K562 (cell line): Measurements from ENCODE around the gene DCLK1. TPM values are rescaled to one million over a fixed set of nuclear protein-coding genes. Genes with fewer than 3 reads are reported as not detected.

Source experiments
- CCAR2 ChIP-seq: fragments of 200-400 bp; formaldehyde crosslinking; IDR thresholded peaks from 2 replicates; pipeline ENCODE4 v1.6.1; 2017; ENCODE audit warnings: mild to moderate bottlenecking, low read depth, low read length
- E2F3 ChIP-seq: fragments of 250-450 bp; sonication (Bioruptor Pico); IDR thresholded peaks from 2 replicates; pipeline ENCODE4 v1.4.0; 2020; ENCODE audit warnings: mild to moderate bottlenecking
- ELF4 ChIP-seq: fragments of 450-650 bp; formaldehyde crosslinking; IDR thresholded peaks from 2 replicates; pipeline ENCODE4 v1.4.0; 2022; ENCODE audit warnings: missing genetic modification characterization
- ETV5 ChIP-seq: sonication (generic); formaldehyde crosslinking; IDR thresholded peaks from 2 replicates; pipeline ENCODE4 v1.4.0; 2020; ENCODE audit warnings: low read depth, mild to moderate bottlenecking, missing genetic modification reagents
- KLF6 ChIP-seq: fragments of 250-450 bp; sonication (Bioruptor Pico); IDR thresholded peaks from 2 replicates; pipeline ENCODE4 v1.4.0; 2020; ENCODE audit warnings: mild to moderate bottlenecking, moderate library complexity, borderline replicate concordance
- NEUROD1 ChIP-seq: fragments of 150-350 bp; IDR thresholded peaks from 2 replicates; pipeline ENCODE4 v1.6.1; 2014; ENCODE audit warnings: borderline replicate concordance, low read length, low read depth; ENCODE audit not compliant: partially characterized antibody
- RAD51 ChIP-seq: fragments of 450-650 bp; IDR thresholded peaks from 2 replicates; pipeline ENCODE4 v1.7.1; 2016; ENCODE audit warnings: low read depth, mild to moderate bottlenecking, borderline replicate concordance
- STAG1 ChIP-seq: sonication (generic); formaldehyde crosslinking; IDR thresholded peaks from 2 replicates; pipeline ENCODE4 v1.5.0; 2020; ENCODE audit warnings: missing genetic modification reagents, borderline replicate concordance
- WHSC1 ChIP-seq: IDR thresholded peaks from one replicate; pipeline ENCODE4 v1.6.1; 2012; ENCODE audit warnings: low read length, control low read depth, inconsistent platforms
- XRCC3 ChIP-seq: fragments of 450-650 bp; IDR thresholded peaks from 2 replicates; pipeline ENCODE4 v1.6.1; 2017; ENCODE audit warnings: mild to moderate bottlenecking, moderate library complexity
- ZBTB17 ChIP-seq: fragments of 450-650 bp; formaldehyde crosslinking; IDR thresholded peaks from 2 replicates; pipeline ENCODE4 v1.4.0; 2020; ENCODE audit warnings: mild to moderate bottlenecking
- ZFP1 ChIP-seq: fragments of 450-650 bp; formaldehyde crosslinking; IDR thresholded peaks from 2 replicates; pipeline ENCODE4 v1.4.0; 2020; ENCODE audit warnings: mild to moderate bottlenecking, mixed read lengths
- ZNF174 ChIP-seq: fragments of 250-450 bp; sonication (Bioruptor Pico); IDR thresholded peaks from 2 replicates; pipeline ENCODE4 v1.4.0; 2020; ENCODE audit warnings: mild to moderate bottlenecking
- ZNF253 ChIP-seq: fragments of 250-450 bp; sonication (Bioruptor Pico); conservative IDR thresholded peaks from 2 replicates; pipeline ENCODE4 v1.6.1; 2021; ENCODE audit warnings: mild to moderate bottlenecking
- ZNF274 ChIP-seq: IDR thresholded peaks from 2 replicates; pipeline ENCODE4 v1.6.1; 2011; ENCODE audit warnings: low read depth, mild to moderate bottlenecking, low read length, moderate library complexity, borderline replicate concordance
- ZNF311 ChIP-seq: fragments of 250-450 bp; sonication (Bioruptor Pico); IDR thresholded peaks from 2 replicates; pipeline ENCODE4 v1.4.0; 2020; ENCODE audit warnings: mild to moderate bottlenecking, moderate library complexity
- ZNF695 ChIP-seq: fragments of 450-650 bp; formaldehyde crosslinking; IDR thresholded peaks from 2 replicates; pipeline ENCODE4 v1.4.0; 2020; ENCODE audit warnings: mild to moderate bottlenecking, moderate library complexity
- polyA plus RNA-seq, 8 experiments: library from polyadenylated mRNA; depleted of rRNA in 4 of 8; stranded (reverse) in 5 of 8; unstranded in 3 of 8; fragments of >200 nt; fragmentation: Nextera tagmentation in 2 of 8; fragmentation: Illumina TruSeq in 1 of 8; extraction: Ambion mirVana in 2 of 8; extraction: Trizol in 1 of 8; gene quantifications; 2 replicates each; pipeline versions ENCODE4 v1.2.1 to v1.2.3, GENCODE V29; 2011 to 2014; ENCODE audit warnings: inconsistent platforms in 1 of 8, missing spikeins in 1 of 8
- total RNA-seq, 7 experiments: library from RNA; depleted of rRNA in 6 of 7; stranded (reverse); fragments of >200 nt in 6 of 7; fragmentation: Illumina TruSeq in 2 of 7; extraction: Trizol in 2 of 7; gene quantifications; 2 replicates each; pipeline versions ENCODE4 v1.2.1 to v1.2.3, GENCODE V29; 2011 to 2021; ENCODE audit warnings: low replicate concordance in 1 of 7
- TF ChIP-seq, protein P1 (sequence below): fragments of 250-450 bp; sonication (Bioruptor Pico); IDR thresholded peaks from 2 replicates; pipeline ENCODE4 v1.5.0; 2021; ENCODE audit warnings: mild to moderate bottlenecking, moderate library complexity
- TF ChIP-seq, protein P2 (sequence below), 2 experiments: fragments of 200-800 bp in 1 of 2; sonication (Bioruptor generic) in 1 of 2; sonication (generic) in 1 of 2; formaldehyde crosslinking in 1 of 2; IDR thresholded peaks in 1 of 2; conservative IDR thresholded peaks in 1 of 2; 2 replicates each; pipeline versions ENCODE4 v1.5.0 to v1.6.1; 2016 to 2020; ENCODE audit warnings: missing compliant biosample characterization in 1 of 2, missing genetic modification characterization in 1 of 2, missing genetic modification reagents in 1 of 2
- TF ChIP-seq, protein P3 (sequence below), 2 experiments: IDR thresholded peaks in 1 of 2; conservative IDR thresholded peaks in 1 of 2; 2 replicates each; pipeline ENCODE4 v1.6.1; 2016; ENCODE audit warnings: low read depth in 2 of 2, mild to moderate bottlenecking in 1 of 2, missing compliant biosample characterization in 1 of 2, missing genetic modification characterization in 1 of 2, moderate library complexity in 1 of 2

DCLK1 gene
- total and polyA plus RNA-seq, 9 of the 15 experiments (the other 6 are each of a cell fraction or from before 2014, with no cell fraction given), result 0.07 TPM; not detected in 8

DNA sequence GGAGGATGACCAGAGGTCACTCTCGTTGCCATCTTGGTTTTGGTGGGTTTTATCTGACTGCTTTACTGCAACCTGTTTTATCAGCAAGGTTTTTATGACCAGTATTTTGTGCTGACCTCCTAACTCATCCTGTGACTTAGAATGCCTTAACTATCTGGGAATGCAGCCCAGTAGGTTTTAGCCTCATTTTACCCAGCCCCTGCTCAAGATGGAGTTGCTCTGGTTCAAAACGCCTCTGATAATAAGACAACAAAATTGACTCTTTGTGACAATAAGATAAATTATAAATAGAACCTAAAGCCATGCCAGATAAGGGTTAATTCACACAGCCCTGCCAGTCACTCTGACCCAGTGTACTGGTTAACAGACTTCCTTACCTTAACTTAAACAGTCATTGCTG lies 387.0 kb downstream of the DCLK1 start (continued):
- TF ChIP-seq, protein P1, sequence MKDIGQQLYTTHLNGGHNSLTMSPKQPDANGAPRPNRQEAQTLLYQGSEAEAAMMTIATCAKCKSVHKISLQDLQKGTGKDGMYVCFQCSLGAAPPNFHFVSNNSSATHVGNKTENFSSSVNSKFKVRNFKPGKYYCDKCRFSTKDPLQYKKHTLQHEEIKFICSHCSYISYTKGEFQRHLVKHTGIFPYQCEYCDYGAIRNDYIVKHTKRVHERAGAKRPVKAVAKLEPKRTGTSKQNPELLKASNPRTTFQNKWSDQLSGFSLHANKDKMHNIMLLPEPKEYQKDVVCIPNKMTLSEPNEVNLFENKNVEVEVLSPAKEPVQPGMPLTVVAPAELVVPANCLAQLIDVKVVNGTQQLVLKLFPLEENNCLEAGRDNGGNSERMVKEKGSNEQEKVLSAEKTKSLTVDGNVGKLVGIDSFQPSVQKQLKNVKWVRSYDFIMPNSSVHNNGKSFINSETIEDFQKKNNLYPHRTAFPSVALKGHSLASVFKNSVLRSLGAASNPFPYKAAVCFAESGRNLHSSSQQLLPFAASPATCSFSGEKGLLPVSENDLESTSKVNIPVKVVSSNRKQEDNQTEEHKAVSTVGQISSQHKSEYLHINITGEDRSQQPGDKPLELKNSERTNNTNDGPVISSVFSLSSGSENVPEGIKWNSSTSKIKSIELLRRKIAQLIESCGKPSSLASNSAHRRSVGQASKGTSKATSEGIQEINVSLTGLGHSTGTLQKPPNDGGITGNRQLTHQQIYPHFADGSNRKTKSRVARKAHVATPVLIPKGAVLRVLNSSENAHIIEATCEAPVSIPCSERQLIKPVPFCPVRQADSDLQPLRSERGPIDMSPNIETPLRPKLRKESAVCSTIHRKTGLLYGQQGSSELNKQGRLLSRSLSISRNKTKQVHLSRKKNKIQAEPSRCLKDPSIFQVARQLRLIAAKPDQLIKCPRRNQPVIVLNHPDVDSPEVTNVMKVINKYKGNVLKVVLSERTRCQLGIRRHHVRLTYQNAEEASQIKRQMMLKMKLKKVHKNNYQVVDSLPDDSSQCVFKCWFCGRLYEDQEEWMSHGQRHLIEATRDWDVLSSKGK (CRISPR knock-in tag), result no peak
- TF ChIP-seq NEUROD1, result no peak
- TF ChIP-seq ZNF174, result peak; percentile 75; the same call in 1 of the 2 replicates
- peak; percentile 99 for TF ChIP-seq ZNF311 (CRISPR knock-in tag)
- TF ChIP-seq CCAR2, result no peak
- TF ChIP-seq WHSC1, result no peak
- TF ChIP-seq ZNF253 (CRISPR knock-in tag), result no peak
- TF ChIP-seq, protein P2, sequence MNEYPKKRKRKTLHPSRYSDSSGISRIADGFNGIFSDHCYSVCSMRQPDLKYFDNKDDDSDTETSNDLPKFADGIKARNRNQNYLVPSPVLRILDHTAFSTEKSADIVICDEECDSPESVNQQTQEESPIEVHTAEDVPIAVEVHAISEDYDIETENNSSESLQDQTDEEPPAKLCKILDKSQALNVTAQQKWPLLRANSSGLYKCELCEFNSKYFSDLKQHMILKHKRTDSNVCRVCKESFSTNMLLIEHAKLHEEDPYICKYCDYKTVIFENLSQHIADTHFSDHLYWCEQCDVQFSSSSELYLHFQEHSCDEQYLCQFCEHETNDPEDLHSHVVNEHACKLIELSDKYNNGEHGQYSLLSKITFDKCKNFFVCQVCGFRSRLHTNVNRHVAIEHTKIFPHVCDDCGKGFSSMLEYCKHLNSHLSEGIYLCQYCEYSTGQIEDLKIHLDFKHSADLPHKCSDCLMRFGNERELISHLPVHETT (CRISPR knock-in tag; conservative IDR thresholded peaks at IDR 0.05 in 1 of 2, IDR thresholded peaks at IDR 0.05 in 1 of 2), result peak in 1 of 2 experiments; percentile 89; a peak in 2 of 4 replicates
- no peak for TF ChIP-seq STAG1 (CRISPR knock-in tag)
- no peak for TF ChIP-seq ELF4 (CRISPR knock-in tag)
- peak; percentile 95 for TF ChIP-seq ZBTB17
- no peak for TF ChIP-seq ETV5 (CRISPR knock-in tag)
- TF ChIP-seq XRCC3, result no peak
- peak; percentile 81; the same call in 1 of the 2 replicates for TF ChIP-seq KLF6 (CRISPR knock-in tag)
- TF ChIP-seq, protein P3, sequence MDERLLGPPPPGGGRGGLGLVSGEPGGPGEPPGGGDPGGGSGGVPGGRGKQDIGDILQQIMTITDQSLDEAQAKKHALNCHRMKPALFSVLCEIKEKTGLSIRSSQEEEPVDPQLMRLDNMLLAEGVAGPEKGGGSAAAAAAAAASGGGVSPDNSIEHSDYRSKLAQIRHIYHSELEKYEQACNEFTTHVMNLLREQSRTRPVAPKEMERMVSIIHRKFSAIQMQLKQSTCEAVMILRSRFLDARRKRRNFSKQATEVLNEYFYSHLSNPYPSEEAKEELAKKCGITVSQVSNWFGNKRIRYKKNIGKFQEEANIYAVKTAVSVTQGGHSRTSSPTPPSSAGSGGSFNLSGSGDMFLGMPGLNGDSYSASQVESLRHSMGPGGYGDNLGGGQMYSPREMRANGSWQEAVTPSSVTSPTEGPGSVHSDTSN (CRISPR knock-in tag; IDR thresholded peaks at IDR 0.05; ENCODE audit: low read depth), result no peak
- TF ChIP-seq, protein P3 (tag; conservative IDR thresholded peaks at IDR 0.05; ENCODE audit: low read depth), result no peak
- TF ChIP-seq RAD51, result no peak
- peak; percentile 90 for TF ChIP-seq ZNF695 (CRISPR knock-in tag)
- peak; percentile 73; the same call in 1 of the 2 replicates for TF ChIP-seq ZFP1 (CRISPR knock-in tag)
- peak; percentile 62; the same call in 1 of the 2 replicates for TF ChIP-seq E2F3 (CRISPR knock-in tag)
- no peak for TF ChIP-seq ZNF274
